Dermis blood vessel endothelial cell (primary cell): ENCODE results near the gene REC8. TPM values are rescaled to one million over a fixed set of nuclear protein-coding genes. Genes with fewer than 3 reads are reported as not detected.
A peak's percentile ranks its signal among the peaks of the same experiment; 100 is the strongest.

Source experiments
- DNase-seq: peaks from one replicate; pipeline ENCODE4 v3.0.0; 2010
- total RNA-seq: library from RNA; depleted of rRNA; stranded (reverse); fragments of >200 nt; gene quantifications from 2 replicates; pipeline ENCODE4 v1.2.3, GENCODE V29; 2014

Gene REC8
- 2.7 and 4.2 TPM in 2 replicates for total RNA-seq

- peak; percentile 97 for DNase-seq
Observed at GRCh38 chr14:24171422-24172260, at the start of gene REC8. Gene REC8 (plus strand): TSS chr14:24172080. CDS start chr14:24172553, 473 bp downstream.

GRCh38 chr14:24122416-24122815, 49.5 kb upstream of the REC8 start:
- DNase-seq, result no peak

GRCh38 chr14:24122898-24123297, 49.0 kb upstream of the REC8 start:
- DNase-seq, result no peak

- no peak for DNase-seq
Observed at GRCh38 chr14:24123424-24124417, 48.2 kb upstream of the REC8 start.

- DNase-seq, result no peak
Observed at GRCh38 chr14:24126939-24127338, 44.9 kb upstream of the REC8 start.

GRCh38 chr14:24127673-24128072, 44.2 kb upstream of the REC8 start:
- DNase-seq, result no peak

- no peak for DNase-seq
Observed at GRCh38 chr14:24129410-24129998, 42.4 kb upstream of the REC8 start.

GRCh38 chr14:24130380-24130716, 41.5 kb upstream of the REC8 start, which contains the start of gene FITM1:
Gene FITM1 (plus strand): TSS chr14:24130659. CDS start chr14:24131564, 905 bp downstream.
- no peak for DNase-seq

- no peak for DNase-seq
Observed at GRCh38 chr14:24130717-24131548, 40.9 kb upstream of the REC8 start.

GRCh38 chr14:24131549-24131966, 40.3 kb upstream of the REC8 start:
- DNase-seq, result no peak

- no peak for DNase-seq
Observed at GRCh38 chr14:24132061-24132685, 39.7 kb upstream of the REC8 start.

GRCh38 chr14:24132976-24133375, 38.9 kb upstream of the REC8 start:
- DNase-seq, result no peak

- DNase-seq, result no peak
Observed at GRCh38 chr14:24133735-24134134, 38.1 kb upstream of the REC8 start.

GRCh38 chr14:24135584-24135833, 36.4 kb upstream of the REC8 start:
- DNase-seq, result no peak

- DNase-seq, result peak; percentile 92
Observed at GRCh38 chr14:24135834-24136683, 35.8 kb upstream of the REC8 start, which contains the start of gene PSME1. Gene PSME1 (plus strand): TSS chr14:24136194. CDS start chr14:24136263, 69 bp downstream.

- no peak for DNase-seq
Observed at GRCh38 chr14:24136684-24137528, 35.0 kb upstream of the REC8 start.

- DNase-seq, result no peak
Observed at GRCh38 chr14:24137529-24138395, 34.1 kb upstream of the REC8 start.

GRCh38 chr14:24138396-24139271, 33.2 kb upstream of the REC8 start:
- DNase-seq, result no peak
